Sciatic nerve (tissue), 2 donors: ENCODE results near the gene TRPM5. TPM values are rescaled to one million over a fixed set of nuclear protein-coding genes. Genes with fewer than 3 reads are reported as not detected.

Experiments used
- ATAC-seq: fragments of 200-7000 bp; cut with Tn5 transposase; one replicate; pipeline ENCODE4 v1.9.1; 2020; ENCODE audit warnings: mild to moderate bottlenecking, moderate library complexity
- DNase-seq: peaks from one replicate; pipeline ENCODE4 v3.0.0-alpha.2; 2020; ENCODE audit warnings: low spot score
- intact Hi-C: fragments of 100-400 bp; cut with DNase I; formaldehyde crosslinking; loops from one replicate; pipeline ENCODE4 v1.14.2; 2022
- total RNA-seq: library from RNA; stranded (reverse); fragmentation: NEBNext Ultra II Directional; extraction: Animal tissue kit (Norgen Biotek cat#: 25700); gene quantifications from one replicate; pipeline ENCODE4 v1.2.1, GENCODE V29; 2021
- donor health status: DM: no; HTN: no; CAD: no.
- donor health status: DM: no; HTN: no; CAD: no.

Gene TRPM5
- total RNA-seq, 1 donor from 2014 or later, result not detected

GRCh38 chr11:2426826-2427521 is 17.3 kb downstream of the TRPM5 start:
- ATAC-seq (no peak), DNase-seq (no peak)
- intact Hi-C loops, result no loop called here

GRCh38 chr11:2426221-2426620 is 18.1 kb downstream of the TRPM5 start:
- DNase-seq (no peak), ATAC-seq (no peak)
- intact Hi-C loops, result no loop called here

GRCh38 chr11:2425506-2425905 is 18.8 kb downstream of the TRPM5 start:
- intact Hi-C loops, result no loop called here
- DNase-seq (no peak), ATAC-seq (no peak)

GRCh38 chr11:2424811-2425495 is 19.4 kb downstream of the TRPM5 start:
- intact Hi-C loops, result loop anchor here (5.0 kb wide), 1 partner anchor 228 kb away; no protein-coding TSS in a partner anchor
- ATAC-seq, result no peak
- no peak for DNase-seq

- intact Hi-C loops, result loop anchor here (5.0 kb wide), 1 partner anchor 226 kb away; no protein-coding TSS in a partner anchor
- DNase-seq (no peak), ATAC-seq (no peak)
Observed at GRCh38 chr11:2423157-2424025, 20.9 kb downstream of the TRPM5 start.

- DNase-seq (no peak), ATAC-seq (no peak)
- intact Hi-C loops, result loop anchor here (5.0 kb wide), 1 partner anchor 225 kb away; no protein-coding TSS in a partner anchor
Observed at GRCh38 chr11:2422461-2423156, 21.7 kb downstream of the TRPM5 start.

- DNase-seq, result no peak
- intact Hi-C loops, result loop anchor here (2.0 to 5.0 kb wide), 2 partner anchors 117 to 225 kb away; no protein-coding TSS in a partner anchor
- ATAC-seq, result no peak
Observed at GRCh38 chr11:2421996-2422395, 22.3 kb downstream of the TRPM5 start.

- DNase-seq, result no peak
- intact Hi-C loops, result loop anchor here (2.0 to 5.0 kb wide), 2 partner anchors 117 to 224 kb away; no protein-coding TSS in a partner anchor
- no peak for ATAC-seq
Observed at GRCh38 chr11:2421226-2421994, 22.9 kb downstream of the TRPM5 start.

- intact Hi-C loops, result loop anchor here (2.0 to 5.0 kb wide), 2 partner anchors 116 to 223 kb away; no protein-coding TSS in a partner anchor
- DNase-seq, result peak; percentile 87
- ATAC-seq, result peak; percentile 96
Observed at GRCh38 chr11:2420502-2421225, 23.6 kb downstream of the TRPM5 start.

- DNase-seq (peak; percentile 90), ATAC-seq (peak; percentile 86)
- intact Hi-C loops, result loop anchor here (2.0 to 5.0 kb wide), 2 partner anchors 115 to 223 kb away; no protein-coding TSS in a partner anchor
Observed at GRCh38 chr11:2419638-2420501, 24.4 kb downstream of the TRPM5 start.

GRCh38 chr11:2418693-2419360 is 25.5 kb downstream of the TRPM5 start:
- intact Hi-C loops, result no loop called here
- DNase-seq (no peak), ATAC-seq (no peak)

GRCh38 chr11:2417856-2418692 is 26.2 kb downstream of the TRPM5 start:
- intact Hi-C loops, result no loop called here
- DNase-seq, result no peak
- ATAC-seq, result no peak

- DNase-seq (no peak), ATAC-seq (no peak)
- intact Hi-C loops, result no loop called here
Observed at GRCh38 chr11:2416765-2417164, 27.5 kb downstream of the TRPM5 start.

- intact Hi-C loops, result no loop called here
- ATAC-seq, result no peak
Observed at GRCh38 chr11:2415601-2416380, 28.5 kb downstream of the TRPM5 start.

More at GRCh38 chr11:2415601-2416380, 28.5 kb downstream of the TRPM5 start:
- no peak for DNase-seq
